ENCODE data around the gene MAST2.
"Not testable (repeated sequence)": the region's sequence is repeated elsewhere in the genome, so short reads cannot be mapped to it uniquely, and the experiment has no call there.

MAST2 gene

GRCh38 chr1:45815667-45816458 lies 12.5 kb downstream of the MAST2 start:
- no peak for DNase-seq

GRCh38 chr1:45820173-45820572 lies 16.8 kb downstream of the MAST2 start:
- no peak for DNase-seq

- DNase-seq: no peak
These were observed 17.4 kb downstream of the MAST2 start for GRCh38 chr1:45820788-45821187.

- DNase-seq: no peak
These were observed 19.2 kb downstream of the MAST2 start for GRCh38 chr1:45822644-45823043.

- DNase-seq: no peak
These were observed 21.2 kb downstream of the MAST2 start for GRCh38 chr1:45824607-45825006.

- no peak for DNase-seq
These were observed 23.8 kb downstream of the MAST2 start for GRCh38 chr1:45827256-45827655.

GRCh38 chr1:45828841-45829240 lies 25.4 kb downstream of the MAST2 start:
- no peak for DNase-seq

- no peak for DNase-seq
These were observed 29.9 kb downstream of the MAST2 start for GRCh38 chr1:45833361-45833760.

GRCh38 chr1:45834689-45835088 lies 31.3 kb downstream of the MAST2 start:
- no peak for DNase-seq

- no peak for DNase-seq
These were observed 33.0 kb downstream of the MAST2 start for GRCh38 chr1:45836451-45836850.

GRCh38 chr1:45836861-45837260 lies 33.4 kb downstream of the MAST2 start:
- not testable (repeated sequence) for DNase-seq

GRCh38 chr1:45838322-45838721 lies 34.9 kb downstream of the MAST2 start:
- not testable (repeated sequence) for DNase-seq

- no peak for DNase-seq
These were observed 37.3 kb downstream of the MAST2 start for GRCh38 chr1:45840704-45841103.

GRCh38 chr1:45842786-45843185 lies 39.4 kb downstream of the MAST2 start:
- DNase-seq: no peak

GRCh38 chr1:45843474-45843905 lies 40.1 kb downstream of the MAST2 start:
- no peak for DNase-seq

GRCh38 chr1:45844000-45844399 lies 40.6 kb downstream of the MAST2 start:
- not testable (repeated sequence) for DNase-seq

GRCh38 chr1:45846931-45847330 lies 43.5 kb downstream of the MAST2 start:
- DNase-seq: no peak

GRCh38 chr1:45848097-45848496 lies 44.7 kb downstream of the MAST2 start:
- no peak for DNase-seq

- DNase-seq: no peak
These were observed 45.3 kb downstream of the MAST2 start for GRCh38 chr1:45848714-45849113.

GRCh38 chr1:45850017-45850416 lies 46.6 kb downstream of the MAST2 start:
- DNase-seq: no peak

GRCh38 chr1:45854724-45855123 lies 51.3 kb downstream of the MAST2 start:
- DNase-seq: no peak

- no peak for DNase-seq
These were observed 53.8 kb downstream of the MAST2 start for GRCh38 chr1:45857101-45857700.

- DNase-seq: not testable (repeated sequence)
These were observed 54.5 kb downstream of the MAST2 start for GRCh38 chr1:45857755-45858492.

GRCh38 chr1:45859221-45859620 lies 55.8 kb downstream of the MAST2 start:
- no peak for DNase-seq
